Measurements from ENCODE around the gene FTO. TPM values are rescaled to one million over a fixed set of nuclear protein-coding genes. Genes with fewer than 3 reads are reported as not detected.

The FTO gene
- polyA plus RNA-seq, 2 of the 4 experiments (the other 2 are of a cell fraction), result 48.7 to 101 TPM

- ChIA-PET CTCF (interaction anchor here (1.5 kb wide), 1 partner anchor 91 kb away, joined by 7 read pairs; no protein-coding TSS in a partner anchor), POLR2A (no interaction called here)
- Histone ChIP-seq H3K4me1 (peaks cover 23% of the 10 kb centered on the region), H3K9me3 (no peaks in the 10 kb centered on the region), H3K27ac (peak overlapping the region; percentile 43 to 64; a peak in 3 of 6 replicates), H3K4me2 (no peak overlapping the region), H3K4me3 (no peak overlapping the region)
- 95% methylated on average over 2 of the region's 2 CpGs for WGBS (ENCODE audit: missing lambda C conversion rate)
- no peak for TF ChIP-seq EHMT2 (IDR thresholded peaks at IDR 0.05; ENCODE audit: low read depth)
- TF ChIP-seq, protein P1, sequence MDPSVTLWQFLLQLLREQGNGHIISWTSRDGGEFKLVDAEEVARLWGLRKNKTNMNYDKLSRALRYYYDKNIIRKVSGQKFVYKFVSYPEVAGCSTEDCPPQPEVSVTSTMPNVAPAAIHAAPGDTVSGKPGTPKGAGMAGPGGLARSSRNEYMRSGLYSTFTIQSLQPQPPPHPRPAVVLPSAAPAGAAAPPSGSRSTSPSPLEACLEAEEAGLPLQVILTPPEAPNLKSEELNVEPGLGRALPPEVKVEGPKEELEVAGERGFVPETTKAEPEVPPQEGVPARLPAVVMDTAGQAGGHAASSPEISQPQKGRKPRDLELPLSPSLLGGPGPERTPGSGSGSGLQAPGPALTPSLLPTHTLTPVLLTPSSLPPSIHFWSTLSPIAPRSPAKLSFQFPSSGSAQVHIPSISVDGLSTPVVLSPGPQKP (IDR thresholded peaks at IDR 0.05; ENCODE audit: low read depth, low read length), result no peak
- ATAC-seq, result no peak
- no peak for DNase-seq (ENCODE audit: low read depth in 1 of 2, low spot score in 1 of 2)
- no peak for FAIRE-seq
Observed at GRCh38 chr16:53863861-53864260, 159.9 kb downstream of the FTO start.

- WGBS (ENCODE audit: missing lambda C conversion rate), result 73% methylated on average over 2 of the region's 2 CpGs
- FAIRE-seq, result no peak
- H3K4me1 ChIP-seq, result peaks cover 23% of the 10 kb centered on the region
- peak overlapping the region; percentile 54 for H3K4me2 ChIP-seq
- no peak overlapping the region for H3K4me3 ChIP-seq
- H3K9me3 ChIP-seq, result peaks cover 2% of the 10 kb centered on the region; the same call in 2 of the 3 replicates
- peak; percentile 34 to 40; a peak in 2 of 6 replicates for ATAC-seq
- ChIA-PET CTCF (interaction anchor here (1.5 kb wide), 1 partner anchor 92 kb away, joined by 7 read pairs; no protein-coding TSS in a partner anchor), POLR2A (no interaction called here)
- H3K27ac ChIP-seq, result peak overlapping the region; percentile 47 to 64
- TF ChIP-seq FOSL2 (IDR thresholded peaks at IDR 0.05), result no peak
- TF ChIP-seq FOSL2 (CRISPR knock-in tag; IDR thresholded peaks at IDR 0.05), result peak; percentile 56; the same call in 1 of the 2 replicates
- no peak for TF ChIP-seq EHMT2 (IDR thresholded peaks at IDR 0.05; ENCODE audit: low read depth)
- DNase-seq (ENCODE audit: low read depth in 1 of 2, low spot score in 1 of 2), result peak; percentile 4
Observed at GRCh38 chr16:53864819-53865493, 161.0 kb downstream of the FTO start.

DNA sequence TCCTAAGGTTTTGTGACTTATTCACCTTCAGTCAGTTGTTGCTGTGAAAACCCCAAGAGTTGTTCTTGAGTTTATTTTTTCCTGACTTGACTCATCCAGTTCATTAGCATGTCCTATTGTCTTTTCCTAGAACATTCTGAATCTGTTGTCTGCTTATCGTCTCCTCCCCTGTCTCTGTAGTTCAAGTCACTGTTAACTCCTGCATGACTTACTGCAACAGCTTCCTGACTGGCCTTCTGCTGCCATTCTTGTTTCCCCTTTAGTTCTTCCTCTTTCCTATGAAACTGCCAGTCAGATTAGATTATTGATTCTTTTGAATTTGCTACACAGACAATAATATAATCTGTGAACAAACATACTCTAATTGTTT, 161.5 kb downstream of the FTO start:
- DNase-seq (ENCODE audit: low read depth in 1 of 2, low spot score in 1 of 2), result peak; percentile 3 to 22
- Histone ChIP-seq H3K4me3 (no peak overlapping the region), H3K27ac (peak overlapping the region; percentile 47 to 64; a peak in 5 of 6 replicates), H3K4me2 (peak overlapping the region; percentile 54), H3K4me1 (peaks cover 23% of the 10 kb centered on the region), H3K9me3 (peaks cover 7% of the 10 kb centered on the region; the same call in 2 of the 3 replicates)
- ChIA-PET CTCF (no interaction called here), POLR2A (no interaction called here)
- FAIRE-seq, result no peak
- TF ChIP-seq RAD21 (conservative IDR thresholded peaks at IDR 0.05 in 1 of 2, IDR thresholded peaks at IDR 0.05 in 1 of 2) (no peak), FOSB (CRISPR knock-in tag; IDR thresholded peaks at IDR 0.05) (no peak), ZSCAN20 (CRISPR knock-in tag; IDR thresholded peaks at IDR 0.05) (no peak), MYC (IDR thresholded peaks at IDR 0.05; ENCODE audit: borderline replicate concordance, low read length) (no peak), FOSL2 (IDR thresholded peaks at IDR 0.05) (no peak), FOSL2 (CRISPR knock-in tag; IDR thresholded peaks at IDR 0.05) (no peak), NR3C1 (IDR thresholded peaks at IDR 0.05) (no peak), JUN (IDR thresholded peaks at IDR 0.05) (no peak), GATA3 (IDR thresholded peaks at IDR 0.05; ENCODE audit: borderline replicate concordance) (no peak), EHF (CRISPR knock-in tag; IDR thresholded peaks at IDR 0.05) (no peak), ESRRA (IDR thresholded peaks at IDR 0.05; ENCODE audit: borderline replicate concordance, low read length) (no peak), SMC3 (IDR thresholded peaks at IDR 0.05) (no peak), MAZ (IDR thresholded peaks at IDR 0.05; ENCODE audit: borderline replicate concordance, low read depth, low read length) (no peak), RFX5 (IDR thresholded peaks at IDR 0.05) (no peak), HOXB5 (CRISPR knock-in tag; IDR thresholded peaks at IDR 0.05) (no peak), HES2 (IDR thresholded peaks at IDR 0.05) (no peak)
- TF ChIP-seq, protein P2, sequence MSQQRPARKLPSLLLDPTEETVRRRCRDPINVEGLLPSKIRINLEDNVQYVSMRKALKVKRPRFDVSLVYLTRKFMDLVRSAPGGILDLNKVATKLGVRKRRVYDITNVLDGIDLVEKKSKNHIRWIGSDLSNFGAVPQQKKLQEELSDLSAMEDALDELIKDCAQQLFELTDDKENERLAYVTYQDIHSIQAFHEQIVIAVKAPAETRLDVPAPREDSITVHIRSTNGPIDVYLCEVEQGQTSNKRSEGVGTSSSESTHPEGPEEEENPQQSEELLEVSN (IDR thresholded peaks at IDR 0.05; ENCODE audit: borderline replicate concordance, low read depth), result no peak
- TF ChIP-seq, protein P3, sequence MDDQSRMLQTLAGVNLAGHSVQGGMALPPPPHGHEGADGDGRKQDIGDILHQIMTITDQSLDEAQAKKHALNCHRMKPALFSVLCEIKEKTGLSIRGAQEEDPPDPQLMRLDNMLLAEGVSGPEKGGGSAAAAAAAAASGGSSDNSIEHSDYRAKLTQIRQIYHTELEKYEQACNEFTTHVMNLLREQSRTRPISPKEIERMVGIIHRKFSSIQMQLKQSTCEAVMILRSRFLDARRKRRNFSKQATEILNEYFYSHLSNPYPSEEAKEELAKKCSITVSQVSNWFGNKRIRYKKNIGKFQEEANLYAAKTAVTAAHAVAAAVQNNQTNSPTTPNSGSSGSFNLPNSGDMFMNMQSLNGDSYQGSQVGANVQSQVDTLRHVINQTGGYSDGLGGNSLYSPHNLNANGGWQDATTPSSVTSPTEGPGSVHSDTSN (IDR thresholded peaks at IDR 0.05), result no peak
- TF ChIP-seq, protein P4, sequence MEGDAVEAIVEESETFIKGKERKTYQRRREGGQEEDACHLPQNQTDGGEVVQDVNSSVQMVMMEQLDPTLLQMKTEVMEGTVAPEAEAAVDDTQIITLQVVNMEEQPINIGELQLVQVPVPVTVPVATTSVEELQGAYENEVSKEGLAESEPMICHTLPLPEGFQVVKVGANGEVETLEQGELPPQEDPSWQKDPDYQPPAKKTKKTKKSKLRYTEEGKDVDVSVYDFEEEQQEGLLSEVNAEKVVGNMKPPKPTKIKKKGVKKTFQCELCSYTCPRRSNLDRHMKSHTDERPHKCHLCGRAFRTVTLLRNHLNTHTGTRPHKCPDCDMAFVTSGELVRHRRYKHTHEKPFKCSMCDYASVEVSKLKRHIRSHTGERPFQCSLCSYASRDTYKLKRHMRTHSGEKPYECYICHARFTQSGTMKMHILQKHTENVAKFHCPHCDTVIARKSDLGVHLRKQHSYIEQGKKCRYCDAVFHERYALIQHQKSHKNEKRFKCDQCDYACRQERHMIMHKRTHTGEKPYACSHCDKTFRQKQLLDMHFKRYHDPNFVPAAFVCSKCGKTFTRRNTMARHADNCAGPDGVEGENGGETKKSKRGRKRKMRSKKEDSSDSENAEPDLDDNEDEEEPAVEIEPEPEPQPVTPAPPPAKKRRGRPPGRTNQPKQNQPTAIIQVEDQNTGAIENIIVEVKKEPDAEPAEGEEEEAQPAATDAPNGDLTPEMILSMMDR (IDR thresholded peaks at IDR 0.05), result no peak
- TF ChIP-seq, protein P5, sequence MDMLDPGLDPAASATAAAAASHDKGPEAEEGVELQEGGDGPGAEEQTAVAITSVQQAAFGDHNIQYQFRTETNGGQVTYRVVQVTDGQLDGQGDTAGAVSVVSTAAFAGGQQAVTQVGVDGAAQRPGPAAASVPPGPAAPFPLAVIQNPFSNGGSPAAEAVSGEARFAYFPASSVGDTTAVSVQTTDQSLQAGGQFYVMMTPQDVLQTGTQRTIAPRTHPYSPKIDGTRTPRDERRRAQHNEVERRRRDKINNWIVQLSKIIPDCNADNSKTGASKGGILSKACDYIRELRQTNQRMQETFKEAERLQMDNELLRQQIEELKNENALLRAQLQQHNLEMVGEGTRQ (IDR thresholded peaks at IDR 0.05), result no peak
- ATAC-seq, result peak in 1 of 2 experiments; percentile 47; a peak in 3 of 6 replicates
- WGBS (ENCODE audit: missing lambda C conversion rate), result 10% methylated on average over 1 of the region's 1 CpG

Data from A549 (cell line).